Measurements from ENCODE around the gene HSD17B13.

HSD17B13 gene

GRCh38 chr4:87311684-87312083, 11.0 kb downstream of the HSD17B13 start:
- no peak for DNase-seq (ENCODE audit: low read depth)
- TF ChIP-seq CTCF (IDR thresholded peaks at IDR 0.05; ENCODE audit: low read depth, low read length) (no peak), MAX (IDR thresholded peaks at IDR 0.05; ENCODE audit: low read depth, low read length) (no peak), MYC (IDR thresholded peaks at IDR 0.05; ENCODE audit: low read depth, low read length) (no peak), POLR2A (IDR thresholded peaks at IDR 0.05; ENCODE audit: extremely low read depth, insufficient read length) (no peak)
- H3K4me3 ChIP-seq (ENCODE audit: low read depth, low read length), result no peak overlapping the region

GRCh38 chr4:87310691-87311335, 11.9 kb downstream of the HSD17B13 start:
- TF ChIP-seq MAX (IDR thresholded peaks at IDR 0.05; ENCODE audit: low read depth, low read length), result no peak
- TF ChIP-seq CTCF (IDR thresholded peaks at IDR 0.05; ENCODE audit: low read depth, low read length), result no peak
- TF ChIP-seq MYC (IDR thresholded peaks at IDR 0.05; ENCODE audit: low read depth, low read length), result no peak
- TF ChIP-seq POLR2A (IDR thresholded peaks at IDR 0.05; ENCODE audit: extremely low read depth, insufficient read length), result no peak
- no peak for DNase-seq (ENCODE audit: low read depth)
- H3K4me3 ChIP-seq (ENCODE audit: low read depth, low read length), result no peak overlapping the region

- no peak overlapping the region for H3K4me3 ChIP-seq (ENCODE audit: low read depth, low read length)
- DNase-seq (ENCODE audit: low read depth), result no peak
- no peak for TF ChIP-seq CTCF (IDR thresholded peaks at IDR 0.05; ENCODE audit: low read depth, low read length)
- TF ChIP-seq MAX (IDR thresholded peaks at IDR 0.05; ENCODE audit: low read depth, low read length), result no peak
- no peak for TF ChIP-seq MYC (IDR thresholded peaks at IDR 0.05; ENCODE audit: low read depth, low read length)
- no peak for TF ChIP-seq POLR2A (IDR thresholded peaks at IDR 0.05; ENCODE audit: extremely low read depth, insufficient read length)
Measured at GRCh38 chr4:87309625-87310024, 13.1 kb downstream of the HSD17B13 start.

GRCh38 chr4:87306056-87306455, 16.6 kb downstream of the HSD17B13 start:
- no peak for DNase-seq (ENCODE audit: low read depth)
- H3K4me3 ChIP-seq (ENCODE audit: low read depth, low read length), result no peak overlapping the region
- TF ChIP-seq POLR2A (IDR thresholded peaks at IDR 0.05; ENCODE audit: extremely low read depth, insufficient read length) (no peak), MYC (IDR thresholded peaks at IDR 0.05; ENCODE audit: low read depth, low read length) (no peak), CTCF (IDR thresholded peaks at IDR 0.05; ENCODE audit: low read depth, low read length) (no peak), MAX (IDR thresholded peaks at IDR 0.05; ENCODE audit: low read depth, low read length) (no peak)

- H3K4me3 ChIP-seq (ENCODE audit: low read depth, low read length), result no peak overlapping the region
- DNase-seq (ENCODE audit: low read depth), result no peak
- TF ChIP-seq MYC (IDR thresholded peaks at IDR 0.05; ENCODE audit: low read depth, low read length) (no peak), MAX (IDR thresholded peaks at IDR 0.05; ENCODE audit: low read depth, low read length) (no peak), POLR2A (IDR thresholded peaks at IDR 0.05; ENCODE audit: extremely low read depth, insufficient read length) (no peak), CTCF (IDR thresholded peaks at IDR 0.05; ENCODE audit: low read depth, low read length) (no peak)
Measured at GRCh38 chr4:87305562-87305961, 17.1 kb downstream of the HSD17B13 start.
